WTC11 (cell line): ENCODE data around the gene PTPRG. TPM values are rescaled to one million over a fixed set of nuclear protein-coding genes. Genes with fewer than 3 reads are reported as not detected.

Experiments
- ATAC-seq: fragments of 200-7000 bp; cut with Tn5 transposase; 2 replicates; pipeline ENCODE4 v1.10.0; 2021; ENCODE audit warnings: mild to moderate bottlenecking, moderate library complexity
- CTCF ChIA-PET: fragments of 300-600 bp; sonication (Branson Sonifier 250); formaldehyde crosslinking; loops from one replicate; lab custom pipeline; 2021; ENCODE audit warnings: antibody characterized with exemption; lab: Charles Lee
- POLR2A ChIA-PET: fragments of 350-600 bp; sonication (Branson Sonifier 250); formaldehyde crosslinking; loops from one replicate; lab custom pipeline; 2021; ENCODE audit warnings: antibody characterized with exemption; lab: Charles Lee
- DNase-seq: peaks from one replicate; pipeline ENCODE4 v3.0.0; 2021; ENCODE audit warnings: low spot score
- H3K27ac Mint-ChIP-seq: 2 replicates; pipeline ENCODE4 v1.8.0; 2021; ENCODE audit warnings: mixed read lengths
- H3K27me3 Mint-ChIP-seq: 2 replicates; pipeline ENCODE4 v1.8.0; 2021; ENCODE audit warnings: low read depth, mild to moderate bottlenecking, moderate library complexity, mixed read lengths
- H3K36me3 Mint-ChIP-seq: 2 replicates; pipeline ENCODE4 v1.8.0; 2021; ENCODE audit warnings: mixed read lengths
- H3K4me1 Mint-ChIP-seq: 2 replicates; pipeline ENCODE4 v1.8.0; 2022; ENCODE audit warnings: mixed read lengths
- H3K4me3 Mint-ChIP-seq: 2 replicates; pipeline ENCODE4 v1.8.0; 2021; ENCODE audit warnings: mild to moderate bottlenecking, moderate library complexity, mixed read lengths
- H3K9me3 Mint-ChIP-seq: 2 replicates; pipeline ENCODE4 v1.8.0; 2021; ENCODE audit warnings: mixed read lengths
- AR ChIP-seq: fragments of 250-450 bp; sonication (Bioruptor Pico); IDR thresholded peaks from 2 replicates; pipeline ENCODE4 v1.9.0; 2021; ENCODE audit warnings: mild to moderate bottlenecking
- ARID4B ChIP-seq: sonication (generic); formaldehyde crosslinking; IDR thresholded peaks from 2 replicates; pipeline ENCODE4 v1.8.0; 2023; ENCODE audit warnings: missing genetic modification reagents, mild to moderate bottlenecking, borderline replicate concordance
- E2F4 ChIP-seq: sonication (generic); formaldehyde crosslinking; IDR thresholded peaks from 2 replicates; pipeline ENCODE4 v1.8.1; 2022; ENCODE audit warnings: low read depth, mild to moderate bottlenecking, moderate library complexity, missing genetic modification reagents, borderline replicate concordance
- EMX1 ChIP-seq: fragments of 250-450 bp; sonication (Bioruptor Pico); IDR thresholded peaks from 2 replicates; pipeline ENCODE4 v1.8.0; 2021; ENCODE audit warnings: mild to moderate bottlenecking
- HMGXB4 ChIP-seq: sonication (generic); formaldehyde crosslinking; IDR thresholded peaks from 2 replicates; pipeline ENCODE4 v1.8.1; 2023; ENCODE audit warnings: mild to moderate bottlenecking, moderate library complexity, missing genetic modification reagents
- JUN ChIP-seq: sonication (generic); formaldehyde crosslinking; IDR thresholded peaks from 2 replicates; pipeline ENCODE4 v1.8.0; 2023; ENCODE audit warnings: mild to moderate bottlenecking, missing genetic modification reagents
- NFATC4 ChIP-seq: fragments of 250-450 bp; sonication (Bioruptor Pico); IDR thresholded peaks from 2 replicates; pipeline ENCODE4 v1.9.0; 2021; ENCODE audit warnings: mild to moderate bottlenecking
- NFE2L1 ChIP-seq: sonication (generic); formaldehyde crosslinking; IDR thresholded peaks from 2 replicates; pipeline ENCODE4 v1.8.1; 2023; ENCODE audit warnings: missing genetic modification reagents
- NR3C1 ChIP-seq: sonication (generic); formaldehyde crosslinking; conservative IDR thresholded peaks from 2 replicates; pipeline ENCODE4 v1.8.1; 2023; ENCODE audit warnings: low read depth, mild to moderate bottlenecking, missing genetic modification reagents
- OVOL2 ChIP-seq: fragments of 250-450 bp; sonication (Bioruptor Pico); IDR thresholded peaks from 2 replicates; pipeline ENCODE4 v1.9.0; 2021; ENCODE audit warnings: mild to moderate bottlenecking, borderline replicate concordance
- TEAD4 ChIP-seq: sonication (generic); formaldehyde crosslinking; IDR thresholded peaks from 2 replicates; pipeline ENCODE4 v1.8.0; 2022; ENCODE audit warnings: mild to moderate bottlenecking, missing genetic modification reagents
- TP53 ChIP-seq: sonication (generic); formaldehyde crosslinking; IDR thresholded peaks from 2 replicates; pipeline ENCODE4 v1.8.1; 2023; ENCODE audit warnings: mild to moderate bottlenecking, missing genetic modification reagents
- ZMAT4 ChIP-seq: fragments of 250-450 bp; sonication (Bioruptor Pico); IDR thresholded peaks from 2 replicates; pipeline ENCODE4 v1.9.0; 2021; ENCODE audit warnings: mild to moderate bottlenecking
- ZNF281 ChIP-seq: sonication (generic); formaldehyde crosslinking; IDR thresholded peaks from 2 replicates; pipeline ENCODE4 v1.8.0; 2023; ENCODE audit warnings: mild to moderate bottlenecking, missing genetic modification reagents
- ZNF512 ChIP-seq: sonication (generic); formaldehyde crosslinking; IDR thresholded peaks from 2 replicates; pipeline ENCODE4 v1.8.1; 2022; ENCODE audit warnings: missing genetic modification reagents, borderline replicate concordance
- total RNA-seq: library from RNA; stranded (reverse); gene quantifications from 3 replicates; pipeline ENCODE4 v1.2.3, GENCODE V29; 2021
- TF ChIP-seq, protein P1 (sequence below): sonication (generic); formaldehyde crosslinking; IDR thresholded peaks from 2 replicates; pipeline ENCODE4 v1.8.0; 2022; ENCODE audit warnings: mild to moderate bottlenecking, missing genetic modification reagents
- TF ChIP-seq, protein P2 (sequence below): sonication (generic); formaldehyde crosslinking; IDR thresholded peaks from 2 replicates; pipeline ENCODE4 v1.8.1; 2022; ENCODE audit warnings: mild to moderate bottlenecking, moderate library complexity, missing genetic modification reagents
- TF ChIP-seq, protein P3 (sequence below): sonication (generic); formaldehyde crosslinking; IDR thresholded peaks from 2 replicates; pipeline ENCODE4 v1.8.0; 2022; ENCODE audit warnings: mild to moderate bottlenecking, missing genetic modification reagents

Gene PTPRG
- total RNA-seq, 1 experiment from 2014 or later: 106 TPM

DNA sequence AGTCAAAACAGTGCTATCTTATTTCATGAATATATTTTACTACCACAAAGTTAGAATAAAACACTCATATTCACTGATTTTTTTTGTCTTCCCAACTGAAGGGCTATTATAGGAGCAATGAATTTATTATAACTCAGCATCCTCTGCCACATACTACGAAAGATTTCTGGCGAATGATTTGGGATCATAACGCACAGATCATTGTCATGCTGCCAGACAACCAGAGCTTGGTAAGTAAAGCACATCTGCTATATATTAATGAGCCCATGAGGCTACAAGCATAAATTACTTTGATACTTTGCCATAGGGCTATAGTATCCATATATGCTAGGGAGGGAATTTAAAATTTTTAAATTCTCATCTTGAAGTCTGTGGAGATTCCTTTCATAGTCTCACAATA, 716.1 kb downstream of the PTPRG start:
- 0 out of 2 replicates have a peak, but pooled peaks cover 2% of the 10 kb centered on the region for H3K4me1 Mint-ChIP-seq
- no peak for DNase-seq
- TF ChIP-seq NFE2L1 (no peak), TEAD4 (CRISPR knock-in tag) (no peak), OVOL2 (CRISPR knock-in tag) (no peak), ZNF512 (CRISPR knock-in tag) (no peak), ZNF281 (CRISPR knock-in tag) (no peak), E2F4 (CRISPR knock-in tag) (no peak), EMX1 (CRISPR knock-in tag) (no peak), ARID4B (no peak), ZMAT4 (CRISPR knock-in tag) (no peak), JUN (CRISPR knock-in tag) (no peak), NFATC4 (no peak), NR3C1 (CRISPR knock-in tag) (no peak), TP53 (CRISPR knock-in tag) (no peak), AR (no peak), HMGXB4 (CRISPR knock-in tag) (no peak)
- TF ChIP-seq, protein P1, sequence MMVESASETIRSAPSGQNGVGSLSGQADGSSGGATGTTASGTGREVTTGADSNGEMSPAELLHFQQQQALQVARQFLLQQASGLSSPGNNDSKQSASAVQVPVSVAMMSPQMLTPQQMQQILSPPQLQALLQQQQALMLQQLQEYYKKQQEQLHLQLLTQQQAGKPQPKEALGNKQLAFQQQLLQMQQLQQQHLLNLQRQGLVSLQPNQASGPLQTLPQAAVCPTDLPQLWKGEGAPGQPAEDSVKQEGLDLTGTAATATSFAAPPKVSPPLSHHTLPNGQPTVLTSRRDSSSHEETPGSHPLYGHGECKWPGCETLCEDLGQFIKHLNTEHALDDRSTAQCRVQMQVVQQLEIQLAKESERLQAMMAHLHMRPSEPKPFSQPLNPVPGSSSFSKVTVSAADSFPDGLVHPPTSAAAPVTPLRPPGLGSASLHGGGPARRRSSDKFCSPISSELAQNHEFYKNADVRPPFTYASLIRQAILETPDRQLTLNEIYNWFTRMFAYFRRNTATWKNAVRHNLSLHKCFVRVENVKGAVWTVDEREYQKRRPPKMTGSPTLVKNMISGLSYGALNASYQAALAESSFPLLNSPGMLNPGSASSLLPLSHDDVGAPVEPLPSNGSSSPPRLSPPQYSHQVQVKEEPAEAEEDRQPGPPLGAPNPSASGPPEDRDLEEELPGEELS: no peak
- TF ChIP-seq, protein P2, sequence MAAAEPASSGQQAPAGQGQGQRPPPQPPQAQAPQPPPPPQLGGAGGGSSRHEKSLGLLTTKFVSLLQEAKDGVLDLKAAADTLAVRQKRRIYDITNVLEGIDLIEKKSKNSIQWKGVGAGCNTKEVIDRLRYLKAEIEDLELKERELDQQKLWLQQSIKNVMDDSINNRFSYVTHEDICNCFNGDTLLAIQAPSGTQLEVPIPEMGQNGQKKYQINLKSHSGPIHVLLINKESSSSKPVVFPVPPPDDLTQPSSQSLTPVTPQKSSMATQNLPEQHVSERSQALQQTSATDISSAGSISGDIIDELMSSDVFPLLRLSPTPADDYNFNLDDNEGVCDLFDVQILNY (CRISPR knock-in tag): no peak
- TF ChIP-seq, protein P3, sequence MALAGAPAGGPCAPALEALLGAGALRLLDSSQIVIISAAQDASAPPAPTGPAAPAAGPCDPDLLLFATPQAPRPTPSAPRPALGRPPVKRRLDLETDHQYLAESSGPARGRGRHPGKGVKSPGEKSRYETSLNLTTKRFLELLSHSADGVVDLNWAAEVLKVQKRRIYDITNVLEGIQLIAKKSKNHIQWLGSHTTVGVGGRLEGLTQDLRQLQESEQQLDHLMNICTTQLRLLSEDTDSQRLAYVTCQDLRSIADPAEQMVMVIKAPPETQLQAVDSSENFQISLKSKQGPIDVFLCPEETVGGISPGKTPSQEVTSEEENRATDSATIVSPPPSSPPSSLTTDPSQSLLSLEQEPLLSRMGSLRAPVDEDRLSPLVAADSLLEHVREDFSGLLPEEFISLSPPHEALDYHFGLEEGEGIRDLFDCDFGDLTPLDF (CRISPR knock-in tag): no peak
- TF ChIP-seq, all 79 proteins: peak for 0
- H3K27ac Mint-ChIP-seq: no peak overlapping the region
- H3K36me3 Mint-ChIP-seq: peaks cover 49% of the 10 kb centered on the region
- no peak overlapping the region for H3K4me3 Mint-ChIP-seq
- POLR2A ChIA-PET: no interaction called here
- CTCF ChIA-PET: no interaction called here
- H3K9me3 Mint-ChIP-seq: no peaks in the 10 kb centered on the region
- H3K27me3 Mint-ChIP-seq: no peaks in the 10 kb centered on the region
- ATAC-seq: no peak
